Ramos (cell line): ENCODE data around the gene FAM72A.
"Not testable (repeated sequence)": the region's sequence is repeated elsewhere in the genome, so short reads cannot be mapped to it uniquely, and the experiment has no call there.

Experiments
- in situ Hi-C: fragments of 300-500 bp; cut with MboI; formaldehyde crosslinking; loops from one replicate; pipeline ENCODE4 v1.14.3; 2022; ENCODE audit warnings: low sequenced_read_pairs; ENCODE audit not compliant: unreplicated experiment

Gene FAM72A

GRCh38 chr1:206174182-206174868, 28.3 kb downstream of the FAM72A start:
- in situ Hi-C loops = not testable (repeated sequence)

DNA sequence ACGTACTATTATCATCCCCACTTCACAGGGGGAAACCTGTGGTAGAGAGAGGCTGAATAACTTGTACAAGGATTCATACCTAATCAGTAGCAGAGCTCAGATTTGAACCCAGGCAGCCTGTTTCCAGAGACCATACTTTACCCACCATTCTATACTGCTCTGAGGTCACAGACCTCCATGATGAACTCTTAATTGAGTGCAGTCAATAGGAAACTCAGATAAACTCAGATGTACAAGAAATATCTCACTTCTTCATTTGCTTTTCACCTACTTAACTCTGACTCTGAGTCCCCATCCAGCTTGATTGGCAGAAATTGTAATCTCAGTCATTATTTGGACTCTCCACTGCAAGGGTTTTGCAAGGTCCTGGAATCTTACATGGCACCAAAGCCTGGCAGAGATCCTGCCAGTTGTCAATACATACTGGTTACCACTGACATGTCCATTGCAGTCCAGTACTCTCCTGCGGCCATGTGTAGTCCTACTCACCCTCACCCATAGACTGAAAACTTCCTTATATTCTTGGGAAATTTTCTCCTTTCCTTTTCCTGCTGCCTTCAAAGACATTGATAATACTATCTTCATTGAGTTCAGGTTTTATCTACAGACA, 29.4 kb downstream of the FAM72A start:
- in situ Hi-C loops = not testable (repeated sequence)

- in situ Hi-C loops = not testable (repeated sequence)
Observed at GRCh38 chr1:206169794-206170193, 32.8 kb downstream of the FAM72A start.

GRCh38 chr1:206167350-206168029, 35.1 kb downstream of the FAM72A start:
- in situ Hi-C loops = not testable (repeated sequence)

DNA sequence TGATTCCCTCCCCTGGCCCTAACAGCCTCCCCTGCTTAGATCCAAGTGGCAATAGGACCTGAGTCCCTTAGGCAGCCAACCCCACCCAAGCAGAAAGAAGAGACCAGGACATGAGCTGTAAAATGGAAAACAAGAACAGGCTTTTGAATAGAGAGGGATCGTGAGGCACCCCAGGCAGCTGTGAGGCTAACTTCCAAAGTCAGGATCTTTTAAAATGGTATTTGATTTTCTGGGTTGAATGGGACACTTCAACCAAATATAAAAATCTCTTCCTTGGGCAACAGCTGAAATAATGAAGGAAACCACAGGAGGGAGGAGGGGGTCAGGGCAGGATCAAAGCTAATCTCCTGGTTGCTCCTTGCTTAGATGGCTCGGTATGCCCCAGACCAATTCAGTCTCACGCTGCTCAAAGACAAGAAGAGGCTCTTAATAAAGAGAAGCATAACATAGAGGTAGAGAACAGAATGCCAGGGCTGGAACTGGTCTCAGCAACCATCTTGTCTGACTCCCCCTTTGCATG, 56.8 kb downstream of the FAM72A start:
- in situ Hi-C loops = no loop called here

- in situ Hi-C loops = no loop called here
Observed at GRCh38 chr1:206144605-206145004, 58.0 kb downstream of the FAM72A start.

DNA sequence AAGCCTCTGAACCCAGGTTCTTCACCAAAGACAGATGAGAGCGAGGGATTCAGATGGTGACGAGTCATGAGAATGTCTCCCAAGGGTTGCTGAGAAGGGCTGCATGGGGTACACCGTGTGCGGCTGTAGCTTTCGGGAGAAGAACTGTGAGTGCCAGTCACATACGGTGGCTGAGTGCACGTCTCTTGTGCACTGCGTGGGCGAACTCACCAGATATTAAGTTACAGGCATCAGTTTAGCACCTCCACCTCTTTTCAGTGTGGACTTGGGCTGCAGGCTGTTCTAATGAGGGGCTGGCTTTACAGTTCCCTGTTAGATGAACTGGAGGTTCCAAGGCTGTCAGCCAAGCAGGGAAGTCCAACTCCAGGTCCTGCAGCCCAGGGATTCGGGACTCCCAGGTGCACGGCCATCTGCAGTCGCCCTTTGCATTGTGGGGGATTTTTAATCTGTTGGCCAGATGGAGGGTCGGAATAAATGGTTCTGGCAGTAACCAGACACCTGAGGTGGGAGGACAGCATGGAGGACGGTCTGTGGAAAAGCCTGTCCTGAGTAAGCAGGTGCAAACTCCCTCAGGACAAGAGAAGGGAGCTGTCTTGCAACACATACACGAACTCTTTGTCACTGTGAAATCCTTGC, 59.0 kb downstream of the FAM72A start:
- in situ Hi-C loops = no loop called here

DNA sequence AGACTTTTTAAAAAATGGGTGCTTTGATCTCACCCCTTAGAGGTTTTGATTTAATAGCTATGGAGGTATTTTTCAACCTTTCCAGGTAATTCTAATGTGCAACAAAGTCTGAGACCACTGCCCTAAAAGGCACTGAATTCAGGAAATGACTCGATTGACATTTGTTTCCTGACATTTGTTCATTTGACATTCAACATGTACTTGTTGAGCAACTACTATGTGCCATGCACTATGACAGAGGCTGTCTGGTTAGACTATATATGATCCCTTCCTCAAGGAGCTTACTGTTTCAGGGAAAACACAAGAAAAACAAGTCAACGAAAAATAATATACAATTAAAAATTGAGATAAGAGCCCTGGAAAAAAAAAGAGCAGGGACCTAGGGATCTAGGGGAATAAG, 59.9 kb downstream of the FAM72A start:
- in situ Hi-C loops = no loop called here

DNA sequence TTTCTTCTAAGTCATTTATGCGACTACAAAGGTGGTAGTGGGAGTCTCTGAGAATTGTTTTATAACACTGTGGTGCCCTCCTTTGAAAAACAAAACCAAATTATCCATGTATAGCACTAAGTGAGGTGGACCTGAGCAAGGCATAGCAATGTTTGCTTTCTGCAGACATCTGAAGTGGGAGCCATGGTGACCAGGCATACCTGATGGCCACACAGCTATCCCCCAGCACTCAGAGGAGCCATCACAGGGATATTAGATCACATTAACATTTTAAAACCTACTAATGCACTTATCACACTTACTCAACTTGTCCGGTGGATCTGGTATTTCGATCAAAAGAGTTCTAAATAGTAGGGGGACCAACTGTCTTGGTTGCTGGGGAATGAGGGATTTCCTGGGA, 60.6 kb downstream of the FAM72A start:
- in situ Hi-C loops = no loop called here

DNA sequence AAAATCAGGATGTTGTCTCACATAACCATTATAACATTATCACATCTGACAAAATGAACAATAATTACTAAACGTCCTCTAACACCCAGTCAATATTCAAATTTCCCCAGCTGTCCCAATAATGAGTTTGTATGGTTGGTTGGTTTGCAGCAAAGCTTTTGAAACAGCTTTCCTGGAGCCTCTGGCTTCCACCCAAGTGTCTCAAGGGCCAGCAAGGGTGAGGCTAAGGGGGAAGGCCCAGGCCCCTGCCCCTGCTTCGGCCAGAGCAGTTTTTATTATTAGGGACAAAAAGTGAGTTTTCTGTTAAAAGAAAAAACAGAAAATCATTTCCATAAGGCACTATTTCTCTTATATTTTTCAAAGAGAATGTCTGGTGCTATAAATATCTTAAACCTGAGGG, 66.4 kb downstream of the FAM72A start:
- in situ Hi-C loops = no loop called here
